H9 (cell line): ENCODE data around the gene ZMYM3. TPM values are rescaled to one million over a fixed set of nuclear protein-coding genes. Genes with fewer than 3 reads are reported as not detected.

Experiments used
- DNase-seq: peaks from one replicate; pipeline ENCODE4 v3.0.0-alpha.2; 2017
- H2AFZ ChIP-seq: one replicate; pipeline ENCODE4 v1.6.1; 2013; ENCODE audit warnings: mild to moderate bottlenecking, low read length, control low read depth, moderate library complexity
- H2AK5ac ChIP-seq: 2 replicates; pipeline ENCODE4 v1.6.1; 2013; ENCODE audit warnings: low read length, control low read depth, mixed read lengths; ENCODE audit not compliant: insufficient read length
- H2BK120ac ChIP-seq: one replicate; pipeline ENCODE4 v1.6.1; 2013; ENCODE audit warnings: low read depth, mild to moderate bottlenecking, low read length, control low read depth, inconsistent platforms; ENCODE audit not compliant: poor library complexity, severe bottlenecking
- H2BK12ac ChIP-seq: 2 replicates; pipeline ENCODE4 v1.6.1; 2013; ENCODE audit warnings: low read length, control low read depth, mixed read lengths, low read depth; ENCODE audit not compliant: insufficient read length
- H2BK15ac ChIP-seq: 2 replicates; pipeline ENCODE4 v1.6.1; 2013; ENCODE audit warnings: low read depth, low read length, control low read depth
- H2BK20ac ChIP-seq: one replicate; pipeline ENCODE4 v1.6.1; 2013; ENCODE audit warnings: low read depth, mild to moderate bottlenecking, low read length, control low read depth, inconsistent platforms; ENCODE audit not compliant: poor library complexity, severe bottlenecking
- H2BK5ac ChIP-seq: 2 replicates; pipeline ENCODE4 v1.6.1; 2013; ENCODE audit warnings: low read length, control low read depth, mixed read lengths; ENCODE audit not compliant: insufficient read length
- H3K14ac ChIP-seq: 2 replicates; pipeline ENCODE4 v1.6.1; 2013; ENCODE audit warnings: low read length, control low read depth; ENCODE audit not compliant: insufficient read depth
- H3K18ac ChIP-seq: 2 replicates; pipeline ENCODE4 v1.6.1; 2013; ENCODE audit warnings: low read depth, mild to moderate bottlenecking, mixed read lengths, low read length, control low read depth; ENCODE audit not compliant: insufficient read length
- H3K23ac ChIP-seq: 2 replicates; pipeline ENCODE4 v1.6.1; 2013; ENCODE audit warnings: low read length, control low read depth, mixed read lengths, low read depth; ENCODE audit not compliant: insufficient read length
- H3K23me2 ChIP-seq: 2 replicates; pipeline ENCODE4 v1.6.1; 2013; ENCODE audit warnings: low read depth, mild to moderate bottlenecking, mixed read lengths, low read length, control low read depth; ENCODE audit not compliant: insufficient read length, poor library complexity, severe bottlenecking
- H3K27ac ChIP-seq: 2 replicates; pipeline ENCODE4 v1.5.1; 2013; ENCODE audit warnings: low read length, control low read depth, mixed read lengths, low read depth; ENCODE audit not compliant: insufficient read length
- H3K27me3 ChIP-seq: 2 replicates; pipeline ENCODE4 v1.6.1; 2013; ENCODE audit warnings: low read length, control low read depth, inconsistent platforms; ENCODE audit not compliant: insufficient read depth
- H3K4ac ChIP-seq: 2 replicates; pipeline ENCODE4 v1.6.1; 2013; ENCODE audit warnings: low read depth, mild to moderate bottlenecking, control low read depth, inconsistent platforms, low read length, moderate library complexity
- H3K4me1 ChIP-seq: 2 replicates; pipeline ENCODE4 v1.6.1; 2013; ENCODE audit warnings: low read length, control low read depth, inconsistent platforms; ENCODE audit not compliant: insufficient read depth
- H3K4me2 ChIP-seq: 2 replicates; pipeline ENCODE4 v1.6.1; 2013; ENCODE audit warnings: low read length, control low read depth, mixed read lengths; ENCODE audit not compliant: insufficient read length, insufficient read depth
- H3K56ac ChIP-seq: 2 replicates; pipeline ENCODE4 v1.6.1; 2013; ENCODE audit warnings: low read depth, mild to moderate bottlenecking, mixed read lengths, low read length, control low read depth; ENCODE audit not compliant: insufficient read length
- H3K79me1 ChIP-seq: 2 replicates; pipeline ENCODE4 v1.6.1; 2013; ENCODE audit warnings: low read depth, mild to moderate bottlenecking, moderate library complexity, low read length, control low read depth, inconsistent platforms; ENCODE audit not compliant: insufficient read depth, poor library complexity, severe bottlenecking
- H3K79me2 ChIP-seq: 2 replicates; pipeline ENCODE4 v1.6.1; 2013; ENCODE audit warnings: low read length, control low read depth, inconsistent platforms; ENCODE audit not compliant: insufficient read depth
- H3K9ac ChIP-seq: 2 replicates; pipeline ENCODE4 v1.6.1; 2013; ENCODE audit warnings: low read length, control low read depth, mixed read lengths; ENCODE audit not compliant: insufficient read length; ENCODE audit errors: extremely low read depth
- H3K9me3 ChIP-seq: one replicate; pipeline ENCODE4 v1.6.1; 2013; ENCODE audit warnings: low read depth, low read length, inconsistent platforms; ENCODE audit not compliant: control insufficient read depth
- H3T11ph ChIP-seq: one replicate; pipeline ENCODE4 v1.6.1; 2013; ENCODE audit warnings: mild to moderate bottlenecking, low read length, control low read depth, inconsistent platforms
- H4K20me1 ChIP-seq: one replicate; pipeline ENCODE4 v1.6.1; 2013; ENCODE audit not compliant: control insufficient read depth, insufficient read length, insufficient read depth
- H4K5ac ChIP-seq: 2 replicates; pipeline ENCODE4 v1.6.1; 2013; ENCODE audit warnings: low read depth, mild to moderate bottlenecking, mixed read lengths, low read length, control low read depth; ENCODE audit not compliant: insufficient read length
- H4K8ac ChIP-seq: replicated peaks from 2 replicates; pipeline ENCODE4 v1.6.1; 2013; ENCODE audit warnings: low read length, control low read depth, mixed read lengths, low read depth; ENCODE audit not compliant: insufficient read length
- H4K91ac ChIP-seq: 2 replicates; pipeline ENCODE4 v1.6.1; 2013; ENCODE audit warnings: low read depth, mild to moderate bottlenecking, moderate library complexity, mixed read lengths, low read length, control low read depth; ENCODE audit not compliant: insufficient read length
- H3K27ac Mint-ChIP-seq, 3 experiments: 2 replicates in 2 of 3; 3 replicates in 1 of 3; pipeline ENCODE4 v1.8.0; 2020 to 2021; ENCODE audit warnings: mixed read lengths in 3 of 3, mild to moderate bottlenecking in 1 of 3, moderate library complexity in 1 of 3
- H3K27me3 Mint-ChIP-seq: 2 replicates; pipeline ENCODE4 v1.8.0; 2021; ENCODE audit warnings: low read depth, mild to moderate bottlenecking, moderate library complexity, mixed read lengths
- H3K36me3 Mint-ChIP-seq, 3 experiments: 2 replicates in 2 of 3; 3 replicates in 1 of 3; pipeline ENCODE4 v1.8.0; 2020 to 2021; ENCODE audit warnings: low read depth in 3 of 3, mixed read lengths in 3 of 3; ENCODE audit not compliant: insufficient read depth in 1 of 3
- H3K4me1 Mint-ChIP-seq, 2 experiments: 2 replicates each; pipeline ENCODE4 v1.8.0; 2020; ENCODE audit warnings: mixed read lengths in 2 of 2
- H3K4me3 Mint-ChIP-seq, 2 experiments: 2 replicates in 1 of 2; 3 replicates in 1 of 2; pipeline ENCODE4 v1.8.0; 2020 to 2021; ENCODE audit warnings: mild to moderate bottlenecking in 2 of 2, mixed read lengths in 2 of 2, moderate library complexity in 1 of 2
- H3K9me3 Mint-ChIP-seq, 2 experiments: 2 replicates in 1 of 2; 3 replicates in 1 of 2; pipeline ENCODE4 v1.8.0; 2020; ENCODE audit warnings: mild to moderate bottlenecking in 2 of 2, mixed read lengths in 2 of 2, moderate library complexity in 1 of 2
- WGBS: extraction: QIAGEN DNeasy Blood & Tissue Kit; methylation state at CpG from one replicate; pipeline ENCODE4 v1.1.7; 2013; ENCODE audit warnings: missing lambda C conversion rate, low lambda C conversion rate, mixed read lengths; ENCODE audit not compliant: insufficient read length; ENCODE audit errors: extremely low coverage; 5-methylcytosine and 5-hydroxymethylcytosine counted together
- total RNA-seq: library from RNA; stranded (reverse); gene quantifications from 2 replicates; pipeline ENCODE4 v1.2.1, GENCODE V29; 2021
- TF ChIP-seq, protein P1 (sequence below): fragments of 200-600 bp; sonication (generic); conservative IDR thresholded peaks from 3 replicates; pipeline ENCODE4 v1.8.0; 2021; ENCODE audit warnings: antibody characterized with exemption, mild to moderate bottlenecking

The ZMYM3 gene
- total RNA-seq, 1 experiment from 2014 or later = 86.5 TPM

DNA sequence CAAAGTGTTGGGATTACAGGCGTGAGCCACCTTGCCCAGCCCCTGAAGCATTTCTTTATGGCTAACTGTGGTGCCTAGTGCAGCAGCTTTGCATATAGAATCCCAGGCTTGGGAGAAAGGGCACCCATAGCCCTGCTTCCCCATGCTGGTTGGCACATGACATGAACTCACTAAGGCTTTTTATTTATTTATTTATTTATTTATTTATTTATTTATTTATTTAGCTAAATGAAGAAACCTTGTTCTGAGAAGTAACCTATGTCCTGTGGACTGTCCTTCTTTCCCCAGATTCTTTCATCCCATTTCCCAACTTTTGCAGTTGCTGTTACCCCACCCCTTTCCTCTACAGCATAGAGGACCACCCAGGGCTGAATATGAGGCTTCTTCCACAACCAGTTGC lies 32.8 kb downstream of the ZMYM3 start:
- H3K27me3 ChIP-seq = no peaks in the 10 kb centered on the region
- no peak overlapping the region for H2AFZ ChIP-seq
- H3K18ac ChIP-seq = no peak overlapping the region
- peaks cover 16% of the 10 kb centered on the region for H3K9me3 ChIP-seq
- H3K79me1 ChIP-seq = no peaks in the 10 kb centered on the region
- H2BK120ac ChIP-seq = no peak overlapping the region
- no CpG with 5 or more reads among the region's 1 CpG for WGBS
- H3K27ac ChIP-seq = no peak overlapping the region
- no peaks in the 10 kb centered on the region for H4K20me1 ChIP-seq
- no peaks in the 10 kb centered on the region for H3K79me2 ChIP-seq
- Mint-ChIP-seq H3K27ac (no peak overlapping the region), H3K4me3 (no peak overlapping the region), H3K9me3 (peaks cover 62 to 77% of the 10 kb centered on the region in 2 experiments), H3K27me3 (peaks cover 2% of the 10 kb centered on the region; the same call in 1 of the 2 replicates), H3K36me3 (peaks cover 0 to 6% (median 3%) of the 10 kb centered on the region in 3 experiments; a peak in 3 of 7 replicates), H3K4me1 (peaks cover 17 to 42% of the 10 kb centered on the region in 2 experiments)
- no peaks in the 10 kb centered on the region for H3K4me1 ChIP-seq
- H4K91ac ChIP-seq = no peak overlapping the region
- H2BK5ac ChIP-seq = no peak overlapping the region
- TF ChIP-seq, protein P1, sequence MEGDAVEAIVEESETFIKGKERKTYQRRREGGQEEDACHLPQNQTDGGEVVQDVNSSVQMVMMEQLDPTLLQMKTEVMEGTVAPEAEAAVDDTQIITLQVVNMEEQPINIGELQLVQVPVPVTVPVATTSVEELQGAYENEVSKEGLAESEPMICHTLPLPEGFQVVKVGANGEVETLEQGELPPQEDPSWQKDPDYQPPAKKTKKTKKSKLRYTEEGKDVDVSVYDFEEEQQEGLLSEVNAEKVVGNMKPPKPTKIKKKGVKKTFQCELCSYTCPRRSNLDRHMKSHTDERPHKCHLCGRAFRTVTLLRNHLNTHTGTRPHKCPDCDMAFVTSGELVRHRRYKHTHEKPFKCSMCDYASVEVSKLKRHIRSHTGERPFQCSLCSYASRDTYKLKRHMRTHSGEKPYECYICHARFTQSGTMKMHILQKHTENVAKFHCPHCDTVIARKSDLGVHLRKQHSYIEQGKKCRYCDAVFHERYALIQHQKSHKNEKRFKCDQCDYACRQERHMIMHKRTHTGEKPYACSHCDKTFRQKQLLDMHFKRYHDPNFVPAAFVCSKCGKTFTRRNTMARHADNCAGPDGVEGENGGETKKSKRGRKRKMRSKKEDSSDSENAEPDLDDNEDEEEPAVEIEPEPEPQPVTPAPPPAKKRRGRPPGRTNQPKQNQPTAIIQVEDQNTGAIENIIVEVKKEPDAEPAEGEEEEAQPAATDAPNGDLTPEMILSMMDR = no peak
- no peak overlapping the region for H3T11ph ChIP-seq
- H2BK20ac ChIP-seq = no peak overlapping the region
- H4K5ac ChIP-seq = no peak overlapping the region
- DNase-seq = no peak
- no peak overlapping the region for H3K9ac ChIP-seq
- no peak overlapping the region for H3K14ac ChIP-seq
- H2BK15ac ChIP-seq = no peak overlapping the region
- H4K8ac ChIP-seq = no peak overlapping the region
- H2AK5ac ChIP-seq = no peak overlapping the region
- no peak overlapping the region for H3K4ac ChIP-seq
- no peak overlapping the region for H2BK12ac ChIP-seq
- no peak overlapping the region for H3K4me2 ChIP-seq
- H3K23me2 ChIP-seq = no peaks in the 10 kb centered on the region
- no peak overlapping the region for H3K23ac ChIP-seq
- no peak overlapping the region for H3K56ac ChIP-seq
